ENCODE results near the gene STK32B.

Gene STK32B

DNA sequence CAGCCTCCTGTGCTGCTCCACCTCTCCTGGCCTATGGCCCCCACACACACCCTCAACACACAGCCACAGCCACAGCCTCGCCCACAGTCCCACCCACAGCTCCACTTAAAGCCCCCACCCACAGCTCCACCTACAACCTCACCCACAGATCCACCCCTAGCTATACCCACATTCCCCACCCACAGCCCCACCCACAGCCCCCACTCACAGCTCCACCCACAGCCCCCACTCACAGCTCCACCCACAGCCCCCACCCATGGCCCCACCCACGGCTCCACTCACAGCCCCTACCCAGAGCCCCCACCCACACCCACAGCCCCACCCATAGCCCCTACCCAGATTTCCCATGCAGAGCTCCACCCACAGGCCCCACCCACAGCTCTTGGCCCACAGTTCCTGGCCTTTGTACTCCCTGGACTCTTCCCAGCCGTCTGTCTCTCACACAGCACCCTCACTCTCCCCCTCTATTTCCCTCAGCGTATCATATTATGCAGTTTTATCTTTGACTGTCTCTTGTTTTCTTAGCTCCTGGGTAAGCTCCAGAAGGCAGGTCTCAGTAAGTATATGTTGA lies 334.5 kb downstream of the STK32B start:
- Mint-ChIP-seq H3K27ac (peak overlapping the region; percentile 4 to 30), H3K4me3 (no peak overlapping the region), H3K27me3 (no peaks in the 10 kb centered on the region), H3K9me3 (no peaks in the 10 kb centered on the region), H3K4me1 (peaks cover 8% of the 10 kb centered on the region)
- no peak for DNase-seq
- ATAC-seq: peak; percentile 19

DNA sequence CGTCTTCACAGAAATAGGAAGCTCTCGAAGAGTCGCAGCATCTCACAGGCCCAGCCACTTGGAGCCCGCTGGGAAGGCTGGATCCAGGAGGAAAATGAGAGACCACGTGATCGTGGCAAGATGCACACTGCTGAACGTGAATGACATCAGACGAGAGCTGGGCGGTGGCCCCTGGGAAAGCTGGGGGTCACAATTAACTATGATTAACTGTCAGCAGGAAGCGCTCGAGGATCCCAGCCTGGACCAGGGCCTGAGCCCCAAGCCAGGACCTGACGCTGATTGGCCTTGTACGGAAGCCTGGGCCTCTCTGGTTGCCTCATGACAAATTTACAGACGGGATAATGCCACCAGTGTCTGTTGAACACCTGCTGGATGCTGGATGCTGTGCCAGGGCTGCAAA lies 335.6 kb downstream of the STK32B start:
- peaks cover 8% of the 10 kb centered on the region for H3K4me1 Mint-ChIP-seq
- DNase-seq (no peak), ATAC-seq (no peak)
- H3K27ac Mint-ChIP-seq: no peak overlapping the region
- no peaks in the 10 kb centered on the region for H3K27me3 Mint-ChIP-seq
- H3K4me3 Mint-ChIP-seq: no peak overlapping the region
- H3K9me3 Mint-ChIP-seq: no peaks in the 10 kb centered on the region

GRCh38 chr4:5387457-5387856 lies 336.2 kb downstream of the STK32B start:
- Mint-ChIP-seq H3K9me3 (no peaks in the 10 kb centered on the region), H3K4me1 (peaks cover 8% of the 10 kb centered on the region), H3K27me3 (no peaks in the 10 kb centered on the region), H3K27ac (no peak overlapping the region), H3K4me3 (no peak overlapping the region)
- DNase-seq (no peak), ATAC-seq (no peak)

GRCh38 chr4:5389756-5390310 lies 338.6 kb downstream of the STK32B start:
- DNase-seq (no peak), ATAC-seq (no peak)
- no peak overlapping the region for H3K27ac Mint-ChIP-seq
- H3K4me3 Mint-ChIP-seq: no peak overlapping the region
- H3K9me3 Mint-ChIP-seq: no peaks in the 10 kb centered on the region
- no peaks in the 10 kb centered on the region for H3K27me3 Mint-ChIP-seq
- peaks cover 8% of the 10 kb centered on the region for H3K4me1 Mint-ChIP-seq

DNA sequence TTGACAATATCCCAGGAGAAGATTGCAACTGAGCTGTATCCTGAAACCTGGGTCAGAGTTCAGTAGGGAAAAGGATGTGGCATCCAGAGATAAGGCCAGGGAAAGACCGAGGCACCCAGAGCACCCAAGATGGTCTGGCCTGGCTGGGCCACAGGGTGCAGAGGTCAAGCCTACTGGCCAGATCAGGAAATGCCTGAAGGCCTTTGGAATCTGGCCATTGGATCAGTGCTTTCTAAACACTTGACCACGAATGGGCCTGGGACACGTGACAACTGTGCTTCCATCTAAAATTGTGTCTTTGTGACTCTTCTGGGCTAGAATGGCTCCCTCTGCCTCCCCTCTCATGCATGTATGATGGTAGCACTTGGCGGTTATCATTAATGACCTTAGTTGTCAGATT lies 340.2 kb downstream of the STK32B start:
- no peak overlapping the region for H3K4me3 Mint-ChIP-seq
- no peaks in the 10 kb centered on the region for H3K9me3 Mint-ChIP-seq
- no peaks in the 10 kb centered on the region for H3K27me3 Mint-ChIP-seq
- ATAC-seq (no peak), DNase-seq (no peak)
- H3K27ac Mint-ChIP-seq: no peak overlapping the region
- H3K4me1 Mint-ChIP-seq: no peaks in the 10 kb centered on the region

DNA sequence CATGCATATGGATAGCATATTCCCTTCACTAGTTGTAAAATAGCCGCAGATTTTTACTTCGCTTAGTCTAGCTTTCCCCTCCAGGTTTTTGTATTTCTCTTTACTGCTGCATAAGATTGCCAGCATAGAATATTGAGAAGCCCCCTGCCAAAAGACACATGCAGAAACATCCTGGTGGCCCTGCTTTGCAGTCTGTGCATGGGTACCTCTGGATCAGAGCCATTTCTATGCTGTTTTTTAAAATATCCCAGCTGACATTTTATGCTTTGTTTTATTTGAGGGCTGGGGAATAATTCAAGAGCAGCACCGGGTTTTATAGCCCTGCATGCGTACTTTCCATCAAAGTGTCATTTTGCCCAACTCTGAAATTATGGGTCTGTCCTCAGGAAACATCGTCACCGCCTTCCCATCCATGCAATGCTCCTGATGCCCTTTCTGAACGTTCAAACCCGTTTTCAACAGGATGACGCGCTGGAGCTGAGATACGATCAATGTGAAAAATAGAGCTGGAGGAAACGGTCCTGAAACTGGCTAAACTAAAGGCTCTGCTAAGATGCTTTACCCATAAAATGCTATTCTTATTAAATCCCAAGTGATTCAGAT lies 342.7 kb downstream of the STK32B start:
- H3K27me3 Mint-ChIP-seq: no peaks in the 10 kb centered on the region
- no peaks in the 10 kb centered on the region for H3K9me3 Mint-ChIP-seq
- no peak for ATAC-seq
- H3K27ac Mint-ChIP-seq: no peak overlapping the region
- H3K4me3 Mint-ChIP-seq: no peak overlapping the region
- DNase-seq: no peak
- no peaks in the 10 kb centered on the region for H3K4me1 Mint-ChIP-seq

GRCh38 chr4:5395781-5396180 lies 344.5 kb downstream of the STK32B start:
- Mint-ChIP-seq H3K4me1 (no peaks in the 10 kb centered on the region), H3K9me3 (no peaks in the 10 kb centered on the region), H3K27ac (no peak overlapping the region), H3K27me3 (no peaks in the 10 kb centered on the region), H3K4me3 (no peak overlapping the region)
- no peak for ATAC-seq
- DNase-seq: no peak

- ATAC-seq (no peak), DNase-seq (no peak)
- no peaks in the 10 kb centered on the region for H3K27me3 Mint-ChIP-seq
- H3K27ac Mint-ChIP-seq: no peak overlapping the region
- no peaks in the 10 kb centered on the region for H3K4me1 Mint-ChIP-seq
- H3K4me3 Mint-ChIP-seq: no peak overlapping the region
- peaks cover 4 to 20% of the 10 kb centered on the region in 2 donors for H3K9me3 Mint-ChIP-seq
These were observed 346.8 kb downstream of the STK32B start for GRCh38 chr4:5398056-5398455.

DNA sequence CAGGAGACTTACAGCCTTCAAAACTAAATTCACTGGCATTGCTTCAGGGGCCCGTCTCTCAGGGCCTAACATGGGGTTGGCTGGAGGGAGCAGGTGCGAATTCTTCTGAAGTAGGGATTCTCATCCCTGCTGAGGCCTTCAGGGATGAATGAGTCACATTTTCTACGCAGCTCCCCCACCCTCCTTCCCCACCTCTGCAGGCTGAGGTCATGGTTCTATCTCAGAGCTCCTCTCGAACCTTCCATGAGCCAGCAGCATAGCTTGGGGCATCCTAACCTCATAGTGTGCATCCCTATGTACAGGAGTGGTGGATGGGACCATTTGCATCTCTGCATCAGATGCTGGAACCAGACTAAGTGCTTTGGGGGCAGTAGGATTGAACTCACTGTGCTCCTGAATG lies 347.8 kb downstream of the STK32B start:
- DNase-seq: no peak
- no peaks in the 10 kb centered on the region for H3K4me1 Mint-ChIP-seq
- H3K4me3 Mint-ChIP-seq: no peak overlapping the region
- no peak for ATAC-seq
- no peaks in the 10 kb centered on the region for H3K27me3 Mint-ChIP-seq
- no peak overlapping the region for H3K27ac Mint-ChIP-seq
- H3K9me3 Mint-ChIP-seq: peaks cover 8 to 26% of the 10 kb centered on the region in 2 donors

DNA sequence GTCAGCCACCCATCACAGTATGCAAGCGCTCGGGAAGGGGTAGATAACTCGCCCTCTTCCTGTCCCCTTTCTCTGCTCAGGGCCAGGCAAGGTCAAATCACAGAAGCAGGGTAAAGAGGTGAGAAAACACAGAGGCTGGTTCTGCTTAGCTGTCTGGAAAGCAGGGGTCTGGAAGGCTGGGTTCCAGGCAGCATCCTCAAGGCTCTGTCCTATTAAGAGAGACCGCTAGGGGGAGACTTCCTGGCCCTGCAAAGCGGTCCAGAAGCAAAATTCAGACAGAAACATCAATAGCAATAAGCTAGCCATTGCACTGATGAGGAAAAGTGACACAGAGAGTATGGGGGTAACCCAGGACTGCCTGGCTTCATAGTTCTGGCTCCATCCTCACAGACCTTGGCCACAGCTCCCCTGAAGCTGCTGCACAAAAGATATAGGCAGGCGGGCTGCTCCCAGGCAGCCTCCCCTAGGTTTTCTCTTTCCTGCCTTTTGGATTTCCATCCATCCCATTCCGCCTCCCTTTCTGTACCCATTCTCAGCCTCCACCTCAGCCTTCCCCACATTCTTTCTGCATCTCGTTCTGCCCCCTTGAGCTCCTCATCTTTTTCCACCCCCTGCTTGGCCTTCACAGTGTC lies 348.6 kb downstream of the STK32B start:
- ATAC-seq (no peak), DNase-seq (no peak)
- Mint-ChIP-seq H3K4me1 (no peaks in the 10 kb centered on the region), H3K27me3 (no peaks in the 10 kb centered on the region), H3K9me3 (peaks cover 8 to 26% of the 10 kb centered on the region in 2 donors), H3K27ac (no peak overlapping the region), H3K4me3 (no peak overlapping the region)

DNA sequence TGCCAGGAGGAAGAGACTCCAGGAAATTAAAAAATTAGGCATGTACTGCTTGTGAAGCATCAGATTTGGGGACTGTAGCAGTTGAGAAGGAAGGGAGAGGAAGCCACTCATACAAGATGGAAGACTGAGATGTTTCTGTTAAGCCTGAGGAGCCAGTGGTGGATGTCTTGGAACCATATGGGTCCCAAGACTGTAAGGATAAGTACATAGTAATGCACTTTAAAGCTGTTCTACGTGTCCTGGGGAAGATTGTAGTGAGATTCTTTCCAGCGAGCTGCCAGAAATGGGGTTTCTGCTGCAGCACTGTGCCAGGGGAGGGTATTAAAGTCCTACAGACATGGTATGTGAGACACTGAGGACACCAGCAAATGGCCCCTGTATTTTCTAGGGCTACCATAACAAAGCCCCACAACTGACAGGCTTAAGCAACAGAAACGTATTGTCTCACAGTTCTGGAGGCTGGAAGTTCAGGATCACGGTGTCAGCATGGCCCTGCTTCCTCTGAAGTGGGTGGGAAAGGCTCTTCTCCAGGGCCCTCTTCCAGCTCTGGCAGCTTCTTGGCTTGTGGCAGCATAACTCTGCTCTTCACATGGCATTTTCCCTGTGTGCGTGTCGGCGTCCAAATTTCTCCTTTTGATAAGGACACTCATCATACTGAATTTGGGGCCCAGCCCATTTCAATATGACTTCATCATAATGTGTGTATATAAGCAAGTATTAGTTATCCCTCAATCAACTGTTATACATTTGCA lies 352.6 kb downstream of the STK32B start:
- ATAC-seq (no peak), DNase-seq (no peak)
- Mint-ChIP-seq H3K9me3 (peaks cover 26 to 49% of the 10 kb centered on the region in 2 donors), H3K4me1 (no peaks in the 10 kb centered on the region), H3K27me3 (no peaks in the 10 kb centered on the region), H3K4me3 (no peak overlapping the region), H3K27ac (no peak overlapping the region)

DNA sequence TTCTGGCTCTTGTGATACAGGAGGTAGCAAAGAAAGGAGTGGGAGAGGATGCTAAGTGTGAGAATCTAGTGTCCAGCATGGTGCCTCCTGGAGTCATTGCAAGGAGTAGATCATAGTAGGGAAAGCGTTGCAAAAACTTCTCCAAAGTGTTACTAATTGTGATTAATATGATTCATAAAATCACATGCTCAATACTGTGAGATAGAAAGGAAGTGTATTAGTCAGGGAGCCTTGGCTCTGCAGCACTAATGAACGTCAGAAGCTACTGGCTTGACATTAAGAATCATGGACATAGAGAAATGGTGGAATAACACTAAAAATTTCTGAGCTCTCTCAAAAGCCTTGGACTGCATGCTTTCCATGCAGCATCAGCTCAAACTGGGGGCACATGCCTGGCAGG lies 358.0 kb downstream of the STK32B start:
- ATAC-seq (no peak), DNase-seq (no peak)
- Mint-ChIP-seq H3K27me3 (no peaks in the 10 kb centered on the region), H3K9me3 (peaks cover 19 to 23% of the 10 kb centered on the region in 2 donors), H3K4me1 (no peaks in the 10 kb centered on the region), H3K27ac (no peak overlapping the region), H3K4me3 (no peak overlapping the region)

DNA sequence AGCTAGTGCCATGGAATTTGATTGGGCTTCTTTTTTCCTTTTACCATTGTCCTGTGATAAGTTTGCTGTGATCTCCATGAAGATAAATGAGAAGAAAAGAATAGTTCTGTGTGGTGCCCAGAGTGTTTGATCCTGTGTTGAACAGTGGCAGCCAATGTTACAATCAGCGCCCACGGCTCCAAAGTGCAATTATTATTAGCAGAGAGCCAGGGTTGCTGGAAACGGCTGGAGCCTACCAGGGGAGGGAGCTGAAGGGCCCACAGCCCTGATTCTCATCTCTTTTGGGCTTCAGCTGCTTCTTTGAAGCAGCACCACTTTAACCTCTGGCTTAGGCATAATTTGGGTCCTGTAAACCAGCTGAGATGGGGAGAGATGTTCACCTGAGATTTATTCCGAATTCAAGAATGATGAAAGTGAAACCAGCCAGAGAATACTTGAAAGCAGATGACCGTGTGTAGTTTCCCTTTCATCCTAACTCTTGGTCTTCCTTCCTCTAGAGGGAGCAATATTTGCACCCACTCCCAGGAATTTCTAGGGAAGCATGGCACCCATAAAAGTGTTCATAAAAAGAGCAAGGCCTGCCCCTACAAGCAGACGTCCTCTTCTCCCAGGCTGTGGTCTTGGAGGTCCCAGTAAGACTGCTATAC lies 358.8 kb downstream of the STK32B start:
- ATAC-seq (no peak), DNase-seq (no peak)
- H3K27ac Mint-ChIP-seq: no peak overlapping the region
- peaks cover 19 to 23% of the 10 kb centered on the region in 2 donors for H3K9me3 Mint-ChIP-seq
- H3K4me3 Mint-ChIP-seq: no peak overlapping the region
- H3K4me1 Mint-ChIP-seq: no peaks in the 10 kb centered on the region
- H3K27me3 Mint-ChIP-seq: no peaks in the 10 kb centered on the region

- Mint-ChIP-seq H3K4me1 (no peaks in the 10 kb centered on the region), H3K9me3 (peaks cover 6 to 10% of the 10 kb centered on the region in 2 donors), H3K27ac (no peak overlapping the region), H3K4me3 (no peak overlapping the region), H3K27me3 (no peaks in the 10 kb centered on the region)
- DNase-seq (no peak), ATAC-seq (no peak)
These were observed 361.0 kb downstream of the STK32B start for GRCh38 chr4:5412296-5412695.

DNA sequence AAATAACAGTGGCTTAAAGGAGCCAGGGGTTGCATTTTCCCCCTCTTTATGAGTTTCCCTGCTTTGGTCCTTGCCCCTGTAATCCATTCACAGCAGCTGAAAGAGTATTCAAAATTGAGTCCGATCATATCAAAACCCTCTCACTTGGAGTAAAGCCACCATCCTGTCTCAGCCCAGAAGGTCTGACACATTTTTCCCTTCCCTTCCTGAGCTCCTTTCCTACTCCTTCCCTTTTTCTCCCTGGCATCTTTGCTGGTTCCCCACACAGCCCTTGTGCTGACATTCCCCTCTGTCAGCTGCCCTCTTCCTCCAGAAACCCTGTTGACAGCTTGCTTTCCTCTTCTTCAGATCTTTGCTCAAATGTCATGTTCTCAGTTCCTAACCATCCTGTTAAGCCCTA lies 361.5 kb downstream of the STK32B start:
- Mint-ChIP-seq H3K27me3 (no peaks in the 10 kb centered on the region), H3K4me1 (no peaks in the 10 kb centered on the region), H3K9me3 (peaks cover 7 to 10% of the 10 kb centered on the region in 2 donors), H3K27ac (no peak overlapping the region), H3K4me3 (no peak overlapping the region)
- ATAC-seq (no peak), DNase-seq (no peak)

All from stimulated activated naive CD8-positive, alpha-beta T cell treated with anti-CD3 and anti-CD28 coated beads, Interleukin-15, amount 100 ng/mL, for 72 hours (primary cell).